GM06990 (cell line): Measurements from ENCODE around the gene EFCAB3.
"Not testable (repeated sequence)": the region's sequence is repeated elsewhere in the genome, so short reads cannot be mapped to it uniquely, and the experiment has no call there.

Experiments
- DNase-seq: peaks from one replicate; pipeline ENCODE4 v3.0.0-alpha.2; 2011; ENCODE audit not compliant: insufficient read length; ENCODE audit errors: extremely low read depth
- H3K27me3 ChIP-seq: replicated peaks from 2 replicates; pipeline ENCODE4 v1.6.0; 2011; ENCODE audit warnings: low read length; ENCODE audit not compliant: control insufficient read depth, insufficient read depth
- H3K36me3 ChIP-seq: 2 replicates; pipeline ENCODE4 v1.5.1; 2011; ENCODE audit warnings: low read length; ENCODE audit not compliant: control insufficient read depth, insufficient read depth
- H3K4me3 ChIP-seq: replicated peaks from 2 replicates; pipeline ENCODE4 v1.5.1; 2011; ENCODE audit warnings: low read depth, mild to moderate bottlenecking, control low read depth, low read length
- TF ChIP-seq, protein P1 (sequence below): IDR thresholded peaks from 2 replicates; pipeline ENCODE4 v1.5.1; 2011; ENCODE audit warnings: low read length, control low read depth, mild to moderate bottlenecking, inconsistent platforms; ENCODE audit not compliant: insufficient read depth, poor library complexity, severe bottlenecking

EFCAB3 gene

DNA sequence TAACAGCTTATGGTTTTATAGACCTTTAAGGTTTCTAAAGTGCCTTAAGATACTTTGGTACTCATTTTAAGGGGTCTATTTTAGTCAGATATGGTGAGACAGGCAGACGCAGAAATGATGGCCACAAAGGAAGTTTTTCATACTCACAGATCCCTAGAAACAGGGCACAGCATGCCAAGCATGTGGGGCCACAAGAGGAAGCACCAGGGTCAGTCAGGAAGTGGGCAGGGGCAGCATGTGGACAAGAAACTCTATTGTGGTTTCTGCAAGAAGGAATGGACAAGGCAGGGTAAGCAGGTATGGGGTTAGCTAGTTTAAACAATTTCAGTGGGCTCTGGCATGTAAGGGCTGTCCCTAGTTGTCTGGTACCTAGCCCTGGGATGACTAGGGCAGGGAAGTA lies 8.5 kb downstream of the EFCAB3 start:
- TF ChIP-seq, protein P1, sequence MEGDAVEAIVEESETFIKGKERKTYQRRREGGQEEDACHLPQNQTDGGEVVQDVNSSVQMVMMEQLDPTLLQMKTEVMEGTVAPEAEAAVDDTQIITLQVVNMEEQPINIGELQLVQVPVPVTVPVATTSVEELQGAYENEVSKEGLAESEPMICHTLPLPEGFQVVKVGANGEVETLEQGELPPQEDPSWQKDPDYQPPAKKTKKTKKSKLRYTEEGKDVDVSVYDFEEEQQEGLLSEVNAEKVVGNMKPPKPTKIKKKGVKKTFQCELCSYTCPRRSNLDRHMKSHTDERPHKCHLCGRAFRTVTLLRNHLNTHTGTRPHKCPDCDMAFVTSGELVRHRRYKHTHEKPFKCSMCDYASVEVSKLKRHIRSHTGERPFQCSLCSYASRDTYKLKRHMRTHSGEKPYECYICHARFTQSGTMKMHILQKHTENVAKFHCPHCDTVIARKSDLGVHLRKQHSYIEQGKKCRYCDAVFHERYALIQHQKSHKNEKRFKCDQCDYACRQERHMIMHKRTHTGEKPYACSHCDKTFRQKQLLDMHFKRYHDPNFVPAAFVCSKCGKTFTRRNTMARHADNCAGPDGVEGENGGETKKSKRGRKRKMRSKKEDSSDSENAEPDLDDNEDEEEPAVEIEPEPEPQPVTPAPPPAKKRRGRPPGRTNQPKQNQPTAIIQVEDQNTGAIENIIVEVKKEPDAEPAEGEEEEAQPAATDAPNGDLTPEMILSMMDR = no peak
- Histone ChIP-seq H3K36me3 (no peaks in the 10 kb centered on the region), H3K4me3 (no peak overlapping the region), H3K27me3 (no peaks in the 10 kb centered on the region; the same call in 1 of the 2 replicates)
- DNase-seq = no peak

DNA sequence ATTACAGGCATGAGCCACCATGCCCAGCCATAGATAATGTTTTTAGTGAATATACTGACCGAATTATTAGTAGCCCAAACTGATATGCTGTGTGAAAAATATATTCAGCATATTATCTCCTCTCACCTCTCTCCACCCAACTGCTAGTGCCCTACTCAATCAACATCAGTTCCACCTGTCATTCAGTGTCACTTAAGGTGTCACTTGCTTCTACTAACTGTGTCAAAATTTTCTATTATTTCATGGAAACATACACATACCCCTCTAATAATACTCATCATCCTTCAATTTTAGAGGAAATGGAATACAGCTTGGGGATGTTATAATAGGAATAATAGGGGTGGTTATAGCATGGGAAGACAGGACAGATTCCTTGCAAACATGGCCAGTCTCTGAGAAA lies 12.6 kb downstream of the EFCAB3 start:
- H3K27me3 ChIP-seq = no peaks in the 10 kb centered on the region; the same call in none of the 2 replicates
- DNase-seq = no peak
- H3K36me3 ChIP-seq = no peaks in the 10 kb centered on the region
- TF ChIP-seq, protein P1 = no peak
- no peak overlapping the region for H3K4me3 ChIP-seq

DNA sequence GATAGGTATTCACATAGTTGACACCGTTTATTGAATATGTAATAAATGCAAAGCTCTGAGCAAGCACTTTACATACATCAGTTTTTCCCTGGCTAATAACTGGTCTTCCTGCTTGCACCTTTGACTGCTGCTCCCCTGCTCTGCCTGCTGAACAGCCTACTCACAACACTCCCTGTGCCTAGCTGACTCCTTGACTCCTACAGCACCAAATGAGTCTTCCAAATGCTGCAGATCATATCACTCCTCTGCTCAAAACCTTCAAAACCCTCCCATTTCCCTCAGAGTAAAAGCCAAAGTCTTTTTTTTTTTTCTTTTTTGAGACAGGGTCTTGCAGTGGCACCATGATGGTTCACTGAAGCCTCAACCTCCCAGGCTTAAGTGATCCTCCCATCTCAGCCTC lies 18.5 kb downstream of the EFCAB3 start:
- no peak overlapping the region for H3K4me3 ChIP-seq
- no peaks in the 10 kb centered on the region; the same call in 1 of the 2 replicates for H3K27me3 ChIP-seq
- TF ChIP-seq, protein P1 = no peak
- H3K36me3 ChIP-seq = no peaks in the 10 kb centered on the region
- no peak for DNase-seq

DNA sequence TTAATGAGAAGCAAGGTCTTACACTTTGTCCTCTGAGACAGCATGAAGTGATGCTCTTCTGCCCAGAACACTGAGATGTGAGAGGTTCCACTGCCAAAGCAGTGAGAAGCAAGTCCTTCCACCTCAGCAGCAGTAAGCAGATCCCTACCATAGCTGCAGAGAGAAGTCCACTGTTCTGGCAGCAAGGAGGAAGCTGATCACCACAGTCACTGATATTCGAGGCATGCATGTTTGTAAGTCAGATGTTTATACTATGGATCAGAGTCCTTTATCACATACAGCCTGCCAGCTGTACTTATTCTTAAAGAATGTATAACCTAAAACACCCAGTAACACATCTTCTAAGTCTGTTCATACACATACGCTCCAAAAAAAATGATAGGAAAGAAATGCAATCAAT lies 25.1 kb downstream of the EFCAB3 start:
- no peak for DNase-seq
- Histone ChIP-seq H3K4me3 (no peak overlapping the region), H3K27me3 (no peaks in the 10 kb centered on the region), H3K36me3 (no peaks in the 10 kb centered on the region)
- TF ChIP-seq, protein P1 = no peak

DNA sequence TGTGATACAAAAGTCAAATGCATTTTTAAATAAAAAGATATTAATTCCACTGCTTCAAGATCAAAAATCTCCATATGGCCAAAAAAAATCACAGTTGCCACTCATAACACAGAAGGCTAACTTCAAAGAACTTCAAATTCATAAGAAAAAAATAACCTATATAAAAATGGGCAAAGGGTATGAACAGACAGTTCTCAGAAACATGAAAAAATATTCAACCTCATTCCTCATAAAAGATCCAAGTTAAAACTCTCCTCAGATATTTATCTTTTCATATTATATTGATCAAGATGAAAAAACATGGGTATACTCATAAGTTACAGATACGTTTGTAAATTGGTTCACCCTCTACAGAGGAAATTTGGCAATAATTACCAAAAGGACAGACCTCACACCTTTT lies 32.7 kb downstream of the EFCAB3 start:
- DNase-seq, H3K36me3 ChIP-seq, H3K4me3 ChIP-seq, H3K27me3 ChIP-seq: not testable (repeated sequence)

DNA sequence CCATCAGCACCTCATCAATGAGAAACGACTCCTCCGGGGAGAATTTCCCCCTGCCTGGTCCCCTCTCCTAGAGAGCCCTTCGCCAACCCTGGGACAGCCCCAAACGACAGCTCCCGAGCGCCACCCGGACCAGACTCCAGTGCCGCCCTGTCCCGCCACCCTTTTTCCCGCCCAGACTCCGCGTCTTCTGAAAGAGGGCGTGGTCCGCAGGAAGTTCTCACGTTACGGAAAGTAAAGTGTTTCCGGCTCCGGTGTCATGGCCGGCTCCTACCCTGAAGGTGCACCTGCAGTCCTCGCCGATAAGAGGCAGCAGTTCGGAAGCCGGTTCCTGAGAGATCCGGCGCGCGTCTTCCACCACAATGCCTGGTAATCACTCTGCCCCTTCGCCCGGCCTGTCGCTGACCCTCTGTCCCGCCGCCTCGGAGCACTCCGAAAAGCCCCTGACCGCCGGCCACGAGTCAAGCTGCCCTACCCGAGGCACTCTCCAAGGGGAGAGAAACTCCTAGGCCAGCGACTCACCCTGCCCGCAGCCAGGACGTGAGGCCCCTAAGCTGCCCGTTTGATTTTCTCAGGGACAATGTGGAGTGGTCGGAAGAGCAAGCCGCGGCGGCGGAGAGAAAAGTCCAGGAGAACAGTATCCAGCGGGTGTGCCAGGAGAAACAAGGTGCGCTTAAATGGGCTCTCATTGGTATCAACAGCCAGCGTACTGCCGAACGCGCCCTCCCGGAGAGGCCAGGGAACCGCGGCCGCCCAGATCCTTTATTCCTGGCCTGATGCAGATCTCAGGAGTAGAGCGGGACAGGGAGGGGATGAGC lies 43.5 kb downstream of the EFCAB3 start, which contains the start of gene METTL2A:
TSS of gene METTL2A (plus strand) at position 251 of the 815 bp plus-strand sequence. CDS start at position 257, 6 bp downstream.
- H3K27me3 ChIP-seq, H3K36me3 ChIP-seq: not testable (repeated sequence)
- peak within 1 kb of the TSS; percentile 75 for H3K4me3 ChIP-seq
- peak; percentile 80 for DNase-seq
- TF ChIP-seq, protein P1 = peak; percentile 51

DNA sequence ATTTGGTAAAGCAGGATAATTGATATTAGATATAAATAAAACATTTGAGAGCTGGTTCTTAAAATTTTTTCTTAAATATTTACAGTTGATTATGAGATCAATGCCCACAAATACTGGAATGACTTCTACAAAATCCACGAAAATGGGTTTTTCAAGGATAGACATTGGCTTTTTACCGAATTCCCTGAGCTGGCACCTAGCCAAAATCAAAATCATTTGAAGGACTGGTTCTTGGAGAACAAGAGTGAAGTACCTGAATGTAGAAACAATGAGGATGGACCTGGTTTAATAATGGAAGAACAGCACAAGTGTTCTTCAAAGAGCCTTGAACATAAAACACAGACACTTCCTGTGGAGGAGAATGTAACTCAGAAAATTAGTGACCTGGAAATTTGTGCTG lies 45.9 kb downstream of the EFCAB3 start:
- not testable (repeated sequence) for H3K27me3 ChIP-seq, H3K4me3 ChIP-seq, H3K36me3 ChIP-seq, DNase-seq

DNA sequence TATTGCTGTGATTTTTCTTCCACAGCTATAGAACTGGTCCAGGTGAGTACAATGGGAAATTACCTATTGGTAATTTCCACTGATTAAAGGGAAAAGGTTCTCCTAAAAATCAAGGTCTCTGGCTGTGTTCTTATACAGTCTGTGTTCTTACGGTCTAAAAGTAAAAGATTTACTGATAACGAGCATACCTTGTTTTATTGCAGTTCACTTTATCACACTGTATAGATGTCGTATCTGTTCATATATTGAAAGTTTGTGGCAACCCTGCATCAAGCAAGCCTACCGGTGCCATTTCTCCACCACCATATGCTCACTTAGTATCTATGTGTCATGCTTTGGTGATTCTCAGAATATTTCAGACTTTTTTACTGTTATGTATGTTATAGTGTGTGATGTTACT lies 54.9 kb downstream of the EFCAB3 start:
- not testable (repeated sequence) for H3K4me3 ChIP-seq, H3K27me3 ChIP-seq, H3K36me3 ChIP-seq, DNase-seq

DNA sequence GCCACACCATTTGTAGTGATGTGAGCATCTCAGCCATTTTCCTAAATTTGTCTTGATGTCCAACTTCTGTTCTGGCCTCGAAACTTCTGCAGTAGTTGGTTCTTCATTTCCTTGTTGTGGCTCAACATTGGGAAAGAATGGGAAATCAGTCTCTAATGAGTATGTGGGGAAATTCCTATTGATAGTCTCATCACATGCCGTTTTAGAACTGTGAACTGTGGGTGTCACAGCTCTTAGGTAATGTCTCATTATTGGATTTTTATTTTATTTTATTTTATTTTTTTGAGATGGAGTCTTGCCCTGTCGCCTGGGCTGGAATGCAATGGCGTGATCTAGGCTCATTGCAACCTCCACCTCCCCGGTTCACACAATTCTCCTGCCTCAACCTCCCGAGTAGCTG lies 60.8 kb downstream of the EFCAB3 start:
- H3K4me3 ChIP-seq, H3K27me3 ChIP-seq, DNase-seq: not testable (repeated sequence)
- peaks cover 10% of the 10 kb centered on the region for H3K36me3 ChIP-seq
